GM21576 (cell line): ENCODE results near the gene EFCAB13.
"Not testable (repeated sequence)": the region's sequence is repeated elsewhere in the genome, so short reads cannot be mapped to it uniquely, and the experiment has no call there.

Experiments
- ATAC-seq: cut with Tn5 transposase; IDR thresholded peaks from one replicate; pipeline ENCODE4 v1.9.1; 2021; ENCODE audit warnings: mild to moderate bottlenecking, moderate library complexity; ENCODE audit not compliant: unreplicated experiment

The EFCAB13 gene

GRCh38 chr17:47423406-47424295 is 99.9 kb downstream of the EFCAB13 start:
- no peak for ATAC-seq

- ATAC-seq: not testable (repeated sequence)
These were observed 101.5 kb downstream of the EFCAB13 start for GRCh38 chr17:47425233-47425632.

GRCh38 chr17:47425887-47426635 is 102.3 kb downstream of the EFCAB13 start:
- not testable (repeated sequence) for ATAC-seq

- ATAC-seq: no peak
These were observed 104.2 kb downstream of the EFCAB13 start for GRCh38 chr17:47427985-47428384.

GRCh38 chr17:47432240-47432639 is 108.5 kb downstream of the EFCAB13 start:
- not testable (repeated sequence) for ATAC-seq

- ATAC-seq: no peak
These were observed 141.4 kb downstream of the EFCAB13 start for GRCh38 chr17:47465165-47465564.

- not testable (repeated sequence) for ATAC-seq
These were observed 143.2 kb downstream of the EFCAB13 start for GRCh38 chr17:47466976-47467375.

GRCh38 chr17:47470836-47471235 is 147.1 kb downstream of the EFCAB13 start:
- ATAC-seq: no peak

- ATAC-seq: not testable (repeated sequence)
These were observed 148.3 kb downstream of the EFCAB13 start for GRCh38 chr17:47472073-47472472.
